GM12878 (cell line): ENCODE data around the gene NBPF15. TPM values are rescaled to one million over a fixed set of nuclear protein-coding genes. Genes with fewer than 3 reads are reported as not detected.
A peak's percentile ranks its signal among the peaks of the same experiment; 100 is the strongest.
"Not testable (repeated sequence)": the region's sequence is repeated elsewhere in the genome, so short reads cannot be mapped to it uniquely, and the experiment has no call there.

Experiments
- ATAC-seq: fragments of 200-7000 bp; cut with Tn5 transposase; 3 replicates; pipeline ENCODE4 v1.9.1; 2020; ENCODE audit warnings: mild to moderate bottlenecking, moderate library complexity
- BruUV-seq: library from RNA; stranded (reverse); fragments of 400-500 nt; replicated peaks from 2 replicates; lab custom pipeline; 2021; lab: Mats Ljungman, UMichigan
- CTCF ChIA-PET: fragments of 300-600 bp; sonication (Branson Sonifier 250); formaldehyde crosslinking; extraction: SDS; loops from one replicate; lab custom pipeline; 2021; ENCODE audit warnings: inconsistent platforms; lab: Yijun Ruan, JAX
- POLR2A ChIA-PET: fragments of 350-600 bp; formaldehyde crosslinking; extraction: SDS; loops from one replicate; lab custom pipeline; 2021; ENCODE audit warnings: inconsistent platforms; lab: Charles Lee
- RAD21 ChIA-PET: fragments of 300-600 bp; sonication (Branson Sonifier 250); formaldehyde crosslinking; loops from one replicate; lab custom pipeline; 2023; ENCODE audit warnings: antibody characterized with exemption; ENCODE audit not compliant: unreplicated experiment; lab: Charles Lee
- SMC1A ChIA-PET: fragments of 300-600 bp; sonication (Branson Sonifier 250); formaldehyde crosslinking; loops from one replicate; lab custom pipeline; 2023; ENCODE audit not compliant: unreplicated experiment, uncharacterized antibody; lab: Charles Lee
- DNase-seq: peaks from one replicate; pipeline ENCODE4 v3.0.0-alpha.2; 2011; ENCODE audit warnings: low read depth, low spot score
- FAIRE-seq: peaks from 3 replicates; lab custom pipeline; 2011; peaks lifted over from hg19 to GRCh38; lab: Jason Lieb, UNC
- H2AFZ ChIP-seq: 2 replicates; pipeline ENCODE4 v1.6.0; 2011; ENCODE audit warnings: low read depth, low read length, control low read depth; ENCODE audit not compliant: control insufficient read depth
- H3K27ac ChIP-seq: 2 replicates; pipeline ENCODE4 v1.5.1; 2011; ENCODE audit warnings: control low read depth; ENCODE audit not compliant: control insufficient read depth, insufficient read depth
- H3K27me3 ChIP-seq, 2 experiments: replicated peaks in 1 of 2; 2 replicates each; pipeline versions ENCODE4 v1.6.0 to v1.6.1; 2011; ENCODE audit warnings: low read length in 1 of 2; ENCODE audit not compliant: control insufficient read depth in 2 of 2, insufficient read depth in 2 of 2
- H3K36me3 ChIP-seq, 2 experiments: 2 replicates each; pipeline ENCODE4 v1.5.1; 2011; ENCODE audit warnings: low read length in 1 of 2; ENCODE audit not compliant: control insufficient read depth in 2 of 2, insufficient read depth in 2 of 2
- H3K4me1 ChIP-seq: 2 replicates; pipeline ENCODE4 v1.6.1; 2011; ENCODE audit warnings: mild to moderate bottlenecking, low read length, moderate library complexity, mixed read lengths; ENCODE audit not compliant: control insufficient read depth, insufficient read depth
- H3K4me2 ChIP-seq: 2 replicates; pipeline ENCODE4 v1.6.0; 2011; ENCODE audit warnings: control low read depth; ENCODE audit not compliant: control insufficient read depth, insufficient read depth
- H3K4me3 ChIP-seq: fragments of 200-600 bp; sonication (generic); 2 replicates; pipeline ENCODE4 v1.5.1; 2016
- H3K79me2 ChIP-seq: 2 replicates; pipeline ENCODE4 v1.6.0; 2011; ENCODE audit warnings: low read length; ENCODE audit not compliant: control insufficient read depth, insufficient read depth
- H3K9ac ChIP-seq: 2 replicates; pipeline ENCODE4 v1.8.0; 2011; ENCODE audit warnings: low read length, control low read depth, mixed read lengths; ENCODE audit not compliant: control insufficient read depth, insufficient read depth
- H3K9me3 ChIP-seq: replicated peaks from 3 replicates; pipeline ENCODE4 v1.5.1; 2011; ENCODE audit warnings: mild to moderate bottlenecking, low read length; ENCODE audit not compliant: control insufficient read depth, insufficient read depth
- H4K20me1 ChIP-seq: 2 replicates; pipeline ENCODE4 v1.6.0; 2011; ENCODE audit not compliant: control insufficient read depth, insufficient read depth
- WGBS: methylation state at CpG from one replicate; pipeline ENCODE4 v1.1.6; 2016; ENCODE audit warnings: low lambda C conversion rate; ENCODE audit not compliant: insufficient replicate concordance, insufficient coverage; ENCODE audit errors: missing lambda C conversion rate; 5-methylcytosine and 5-hydroxymethylcytosine counted together
- in situ Hi-C: fragments of 300-500 bp; cut with MboI; formaldehyde crosslinking; loops from 9 replicates; pipeline ENCODE4 v1.14.3; 2018; ENCODE audit warnings: mixed read lengths
- intact Hi-C: fragments of 100-400 bp; cut with micrococcal nuclease; formaldehyde crosslinking; loops from one replicate; pipeline ENCODE4 v1.14.2; 2022; ENCODE audit not compliant: unreplicated experiment
- polyA plus RNA-seq, 11 experiments: library from polyadenylated mRNA; depleted of rRNA in 4 of 11; unstranded in 6 of 11; stranded (reverse) in 5 of 11; fragments of >200 nt; fragmentation: Nextera tagmentation in 4 of 11; fragmentation: Illumina TruSeq in 1 of 11; extraction: Ambion mirVana in 4 of 11; extraction: Trizol in 1 of 11; gene quantifications; 1 replicate in 1 of 11; 2 replicates in 10 of 11; pipeline versions ENCODE4 v1.2.1 to v1.2.3, GENCODE V29; 2011 to 2016; ENCODE audit warnings: inconsistent platforms in 2 of 11, missing spikeins in 2 of 11, low read depth in 1 of 11
- total RNA-seq, 4 experiments: library from RNA; depleted of rRNA in 3 of 4; stranded (reverse); fragments of >200 nt in 3 of 4; fragmentation: Illumina TruSeq in 1 of 4; extraction: Trizol in 1 of 4; gene quantifications; 2 replicates each; pipeline versions ENCODE4 v1.2.1 to v1.2.3, GENCODE V29; 2013 to 2021

The NBPF15 gene
- total and polyA plus RNA-seq, 10 of the 15 experiments (the other 5 are each of a cell fraction or from before 2014, with no cell fraction given), result 3.2 to 36.9 (median 17.6) TPM

DNA sequence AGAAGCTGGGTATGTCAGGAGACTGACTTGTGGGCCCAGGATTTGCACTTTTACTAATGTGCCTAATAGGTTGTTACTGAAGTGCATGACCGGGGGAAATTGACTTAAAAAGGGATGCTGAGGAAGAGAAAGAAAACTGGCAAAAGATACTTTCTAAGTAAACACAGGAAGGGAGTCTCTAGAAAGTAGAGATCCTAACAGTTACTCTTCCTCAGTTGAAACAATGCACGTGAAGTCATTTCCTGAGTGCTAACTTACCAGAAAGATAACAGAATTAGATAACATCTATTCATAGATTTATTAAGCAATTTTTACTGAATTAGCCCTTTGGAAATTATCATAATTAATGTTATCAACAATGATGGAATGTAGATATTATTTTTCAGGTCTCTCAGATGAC lies 12.4 kb upstream of the NBPF15 start:
- in situ Hi-C loops, H3K4me2 ChIP-seq, H3K27me3 ChIP-seq, DNase-seq, CTCF ChIA-PET, BruUV-seq, H2AFZ ChIP-seq, H3K4me1 ChIP-seq, H3K4me3 ChIP-seq, H3K9me3 ChIP-seq, RAD21 ChIA-PET, H3K36me3 ChIP-seq, H3K27ac ChIP-seq, intact Hi-C loops, H3K79me2 ChIP-seq, H3K9ac ChIP-seq, POLR2A ChIA-PET, SMC1A ChIA-PET, ATAC-seq, H4K20me1 ChIP-seq, FAIRE-seq: not testable (repeated sequence)
- no CpG with 5 or more reads among the region's 2 CpGs for WGBS

DNA sequence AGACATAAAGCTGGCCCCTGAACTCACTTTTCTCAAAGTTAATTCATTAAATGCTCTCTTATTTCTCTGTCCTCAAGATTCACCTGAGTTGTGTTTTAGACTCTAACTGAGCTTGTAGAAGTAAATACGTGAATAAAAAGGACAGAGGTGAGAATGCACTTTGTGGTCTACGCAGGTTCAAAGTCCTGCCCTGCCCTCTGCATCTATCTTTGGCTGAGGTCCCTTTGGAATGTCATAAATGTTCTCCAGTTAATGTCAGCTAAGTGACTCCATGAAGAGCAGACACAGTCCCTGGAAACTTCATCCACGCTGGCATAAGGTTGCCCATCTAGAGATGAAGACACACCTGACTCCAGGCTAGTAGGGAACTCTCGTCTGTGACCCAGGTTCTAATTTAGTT lies 10.0 kb upstream of the NBPF15 start:
- ATAC-seq, BruUV-seq, H3K9ac ChIP-seq, FAIRE-seq, in situ Hi-C loops, intact Hi-C loops, DNase-seq, SMC1A ChIA-PET, H3K9me3 ChIP-seq, H3K27ac ChIP-seq, RAD21 ChIA-PET, H3K27me3 ChIP-seq, H3K36me3 ChIP-seq, H2AFZ ChIP-seq, POLR2A ChIA-PET, H4K20me1 ChIP-seq, CTCF ChIA-PET, H3K79me2 ChIP-seq, H3K4me3 ChIP-seq, H3K4me1 ChIP-seq, H3K4me2 ChIP-seq: not testable (repeated sequence)
- 33% methylated on average over 3 of the region's 4 CpGs for WGBS

DNA sequence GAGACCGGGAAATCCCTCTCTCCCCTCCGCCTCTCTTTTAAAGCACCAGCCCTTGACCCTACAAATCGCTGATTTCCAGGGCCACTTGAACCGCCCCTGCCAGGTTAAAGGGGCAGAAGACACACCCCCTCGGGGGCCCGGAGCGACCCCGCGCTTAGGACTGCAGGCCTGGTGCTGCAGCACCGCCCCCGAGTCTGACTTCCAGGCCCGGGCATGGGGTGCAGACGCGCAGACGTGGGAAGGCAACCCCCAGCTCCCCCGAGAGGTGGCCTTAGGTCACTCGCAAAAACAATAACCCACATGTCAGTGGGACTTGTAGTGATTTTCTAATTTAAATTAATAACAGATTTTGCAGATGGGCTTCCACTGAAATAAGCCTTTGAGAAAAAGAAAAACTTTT lies 309 bp upstream of the NBPF15 start:
- H2AFZ ChIP-seq, in situ Hi-C loops, H3K9ac ChIP-seq, H4K20me1 ChIP-seq, H3K4me1 ChIP-seq, H3K9me3 ChIP-seq, H3K27ac ChIP-seq, BruUV-seq, SMC1A ChIA-PET, CTCF ChIA-PET, FAIRE-seq, intact Hi-C loops, H3K27me3 ChIP-seq, H3K4me2 ChIP-seq, POLR2A ChIA-PET, H3K4me3 ChIP-seq, H3K36me3 ChIP-seq, DNase-seq, H3K79me2 ChIP-seq, RAD21 ChIA-PET: not testable (repeated sequence)
- ATAC-seq, result peak; percentile 22
- no CpG with 5 or more reads among the region's 17 CpGs for WGBS

DNA sequence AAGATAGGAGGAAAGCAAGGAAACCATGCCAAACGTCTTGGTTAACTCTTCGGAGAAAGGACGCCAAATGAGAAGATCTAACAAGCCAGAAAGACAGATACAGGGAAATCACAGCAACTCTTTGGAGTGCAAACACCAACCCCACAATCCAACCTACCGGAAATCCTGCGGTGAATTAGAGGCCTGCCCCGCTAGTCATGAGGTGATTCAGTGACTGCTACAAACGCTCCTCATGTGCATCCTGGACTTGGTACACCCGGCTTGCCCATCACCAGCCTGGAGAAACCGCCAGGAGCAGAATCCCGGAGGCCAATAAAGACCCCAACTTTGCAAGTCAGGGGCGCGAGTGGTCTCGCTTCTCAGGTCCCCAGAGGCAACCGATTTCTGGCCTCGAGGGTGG lies 783 bp downstream of the NBPF15 start:
- RAD21 ChIA-PET, H2AFZ ChIP-seq, DNase-seq, CTCF ChIA-PET, H3K79me2 ChIP-seq, H3K27me3 ChIP-seq, H3K4me1 ChIP-seq, in situ Hi-C loops, H3K27ac ChIP-seq, H3K4me2 ChIP-seq, H3K9ac ChIP-seq, POLR2A ChIA-PET, H3K9me3 ChIP-seq, H4K20me1 ChIP-seq, SMC1A ChIA-PET, intact Hi-C loops, H3K36me3 ChIP-seq: not testable (repeated sequence)
- WGBS, result 0% methylated on average over 7 of the region's 15 CpGs
- peak; percentile 78 for ATAC-seq
- TSS peak; percentile 46 for BruUV-seq
- FAIRE-seq, result peak; percentile 61
- H3K4me3 ChIP-seq, result peak overlapping the region; percentile 69; the same call in 1 of the 2 replicates
